RKO (cell line): ENCODE measurements around the gene PDGFRB.
"Not testable (repeated sequence)": the region's sequence is repeated elsewhere in the genome, so short reads cannot be mapped to it uniquely, and the experiment has no call there.

Experiments
- DNase-seq: peaks from one replicate; pipeline ENCODE4 v3.0.0-alpha.2; 2016; ENCODE audit warnings: low spot score

Gene PDGFRB

DNA sequence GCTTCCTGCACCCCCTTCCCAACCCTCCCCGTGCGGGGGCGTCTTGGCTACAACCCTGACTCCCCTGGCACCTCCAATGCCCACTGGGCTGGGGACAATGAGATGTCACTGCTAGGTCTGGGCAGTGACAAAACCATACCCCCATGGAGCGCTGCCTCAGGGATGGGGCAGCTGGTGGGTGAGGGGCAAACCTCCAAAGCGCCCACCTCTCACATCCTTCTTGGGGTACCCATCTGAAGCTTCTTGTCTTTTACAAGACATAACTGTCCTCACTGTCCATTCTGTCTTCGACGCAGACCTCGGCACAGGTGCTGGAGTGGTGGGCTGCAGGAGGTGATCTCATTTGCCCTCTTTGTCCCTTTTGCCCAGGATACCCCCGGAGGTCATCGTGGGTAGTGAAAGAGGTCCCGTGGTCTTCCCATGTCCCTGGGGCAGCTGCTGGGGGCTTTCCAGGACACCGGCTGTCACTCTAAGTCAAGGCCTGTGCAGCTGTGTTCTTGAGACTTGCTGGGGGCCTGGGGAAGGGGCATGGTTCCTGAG lies 41.5 kb downstream of the PDGFRB start:
- DNase-seq, result no peak

DNA sequence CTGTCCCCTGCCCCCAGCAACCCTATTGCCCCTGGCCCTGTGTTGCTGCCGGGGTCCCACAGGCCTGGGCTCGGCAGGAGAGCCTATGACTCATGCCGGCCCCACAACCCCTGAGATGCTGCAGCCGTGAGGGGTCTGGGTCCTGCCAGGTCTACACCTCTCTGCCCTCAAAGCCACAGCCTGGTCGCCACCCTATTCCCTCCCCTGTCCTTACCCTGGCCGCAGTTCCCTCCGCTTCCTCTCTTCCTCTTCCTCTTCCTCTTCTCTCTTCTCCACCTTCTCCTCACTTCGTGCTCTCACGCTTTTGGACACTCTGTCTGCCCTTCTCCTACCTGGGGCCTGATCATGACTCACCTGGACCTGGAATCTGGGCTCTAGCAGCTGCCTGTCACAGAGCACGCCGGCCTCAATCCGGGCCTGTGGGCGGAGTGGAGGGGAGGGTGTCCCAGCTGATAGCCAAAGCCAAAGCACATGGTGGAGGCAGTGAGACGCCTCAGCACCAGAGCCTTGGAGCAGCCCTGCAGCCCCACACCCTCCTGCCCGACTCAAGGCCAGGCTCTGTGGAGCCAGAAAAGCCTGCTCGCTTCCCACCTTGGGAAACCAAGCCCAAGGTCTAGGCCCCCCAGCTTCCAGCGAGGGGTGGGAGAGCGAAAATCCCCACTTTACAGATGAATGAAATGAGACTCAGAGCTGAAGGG lies 42.4 kb downstream of the PDGFRB start:
- DNase-seq, result no peak

DNA sequence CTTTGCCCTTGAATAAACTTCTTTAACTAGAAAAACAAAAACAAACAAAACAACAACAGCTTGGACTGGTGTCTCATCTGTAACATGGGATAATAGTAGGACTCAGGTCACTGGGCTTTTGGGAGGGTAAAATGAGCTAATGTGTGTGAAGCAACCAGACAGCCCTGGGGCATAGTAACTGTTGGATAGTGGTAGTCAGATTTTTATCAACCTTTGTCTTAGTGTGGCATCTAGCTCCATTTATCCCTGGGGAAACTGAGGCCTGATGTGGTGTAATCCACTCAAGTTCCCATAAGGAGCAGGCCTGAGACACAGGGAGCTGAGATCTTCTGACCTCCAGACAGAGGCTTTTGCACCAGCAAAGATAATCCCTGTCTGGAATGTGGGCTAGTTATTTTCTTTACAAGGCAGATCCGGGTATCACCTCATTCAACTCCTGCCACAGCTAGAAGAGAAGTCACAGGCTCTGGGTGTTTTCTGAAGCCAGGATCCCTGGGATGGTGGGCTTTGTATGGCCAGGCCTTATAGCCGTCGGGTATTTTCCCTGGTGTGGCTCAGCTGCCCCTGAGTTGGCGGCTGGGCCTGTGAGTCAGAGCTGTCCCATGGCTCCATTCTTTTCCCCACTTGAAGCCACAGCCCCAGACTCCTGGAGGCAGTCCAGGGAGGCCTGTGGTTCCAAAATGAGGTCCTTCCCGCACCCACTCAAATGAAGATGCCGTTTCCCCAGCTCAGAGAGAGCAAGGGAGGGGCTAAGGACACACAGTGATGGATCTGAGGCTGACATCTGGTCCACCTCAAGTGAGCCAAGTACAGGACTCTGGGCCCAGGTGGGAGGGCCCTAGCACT lies 43.2 kb downstream of the PDGFRB start:
- DNase-seq, result no peak

DNA sequence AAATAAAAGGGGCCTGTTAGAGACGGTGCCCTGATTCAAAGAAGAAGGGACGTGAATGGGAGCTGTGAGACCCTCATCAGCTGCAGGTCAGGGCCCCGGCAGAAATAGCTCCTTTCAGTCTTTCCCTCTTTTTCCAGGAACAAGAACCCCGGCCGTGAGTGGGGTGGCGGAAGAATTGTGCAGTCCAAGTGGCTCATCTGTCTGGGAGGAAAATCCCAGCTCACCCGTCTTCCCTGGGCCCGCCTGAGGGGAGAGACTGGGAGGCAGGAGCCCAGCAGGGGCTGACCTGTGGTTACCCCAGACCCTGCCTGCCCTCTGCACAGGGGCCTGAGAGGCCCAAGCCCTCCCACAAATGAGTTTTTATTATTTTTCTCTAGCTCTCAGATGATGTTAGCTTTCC lies 44.5 kb downstream of the PDGFRB start:
- no peak for DNase-seq

DNA sequence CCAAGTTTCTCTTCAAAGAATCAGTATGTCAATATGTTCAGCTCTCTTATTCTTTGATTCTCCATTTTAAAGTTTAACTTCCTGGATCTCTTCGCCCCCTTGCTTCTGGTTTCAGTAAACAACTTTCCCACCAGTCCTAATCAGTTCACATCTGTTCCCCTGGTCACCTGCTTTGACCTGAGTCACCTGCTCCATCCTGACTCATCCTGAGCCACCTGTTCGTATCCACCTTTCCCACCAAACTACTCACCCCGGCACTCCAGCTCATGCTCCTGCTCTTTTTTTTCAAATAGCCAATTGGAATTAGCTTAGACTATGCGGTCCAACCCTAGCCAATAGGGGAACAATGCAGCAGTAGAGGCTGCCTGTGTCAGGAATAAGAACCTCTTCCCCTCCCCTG lies 45.7 kb downstream of the PDGFRB start:
- DNase-seq, result peak; percentile 17

DNA sequence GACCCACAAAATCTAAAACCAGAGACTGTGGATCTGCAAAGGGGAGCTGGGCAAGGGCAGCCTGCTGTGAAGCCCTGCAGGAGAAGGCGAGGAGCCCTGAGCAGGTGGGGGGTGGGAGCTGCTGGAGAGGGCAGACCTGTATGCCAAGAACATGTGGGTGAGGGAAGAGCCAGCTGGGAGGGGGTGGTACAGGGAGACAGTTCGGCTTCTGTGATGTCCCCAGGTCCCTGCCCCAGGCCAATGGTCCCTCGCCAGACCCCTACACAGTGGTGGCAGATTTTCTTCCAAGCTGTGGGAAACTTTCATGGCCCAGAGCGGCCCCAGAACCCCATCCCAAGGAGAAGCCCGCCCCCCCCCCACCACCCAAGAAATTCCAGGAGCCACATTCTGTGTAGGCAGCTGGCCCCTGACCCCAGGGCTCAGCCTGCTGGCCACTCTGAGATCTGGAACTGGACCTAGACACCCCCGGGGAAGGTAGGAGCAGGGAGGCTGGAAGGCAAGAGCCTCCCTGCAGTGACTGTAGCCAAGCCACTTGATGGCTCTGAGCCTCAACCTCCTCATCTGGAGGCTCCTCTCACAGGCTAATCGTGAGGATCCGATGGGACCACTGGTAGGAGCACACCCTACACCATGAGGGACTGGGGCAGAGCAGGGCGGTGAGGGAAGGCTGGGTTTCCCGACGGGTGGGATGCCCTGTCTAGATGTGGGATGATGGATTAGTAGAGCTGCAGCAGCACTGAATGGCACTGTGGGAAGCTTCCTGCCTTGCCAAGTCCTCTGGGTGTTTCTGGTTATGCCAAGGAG lies 46.7 kb downstream of the PDGFRB start:
- no peak for DNase-seq

DNA sequence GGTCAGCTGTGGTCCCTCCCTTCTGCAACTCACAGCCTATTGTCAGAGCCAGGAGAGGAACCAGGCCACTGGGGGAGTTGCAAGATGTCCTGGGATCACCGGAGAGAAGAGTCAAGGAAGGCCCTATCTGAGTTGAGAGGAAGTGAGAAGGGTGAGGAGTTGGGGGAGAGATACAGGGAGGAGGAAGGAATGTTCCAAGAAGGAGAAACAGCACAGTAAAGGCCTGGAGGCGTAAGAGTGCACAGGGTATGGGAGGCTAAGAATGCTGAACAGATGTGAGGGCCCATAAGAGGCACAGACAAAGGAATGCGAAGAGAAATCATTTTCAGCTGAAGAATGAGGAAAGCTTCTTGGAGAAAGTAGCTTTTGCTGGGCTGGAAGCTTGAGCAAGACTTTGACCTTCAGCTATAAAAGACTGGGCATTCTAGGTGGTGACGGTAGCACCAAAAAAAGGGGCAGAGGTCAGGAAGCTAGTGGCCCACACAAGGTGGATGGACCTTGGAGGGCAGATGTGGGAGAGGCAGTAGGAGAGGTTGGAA lies 47.7 kb downstream of the PDGFRB start:
- DNase-seq, result no peak

DNA sequence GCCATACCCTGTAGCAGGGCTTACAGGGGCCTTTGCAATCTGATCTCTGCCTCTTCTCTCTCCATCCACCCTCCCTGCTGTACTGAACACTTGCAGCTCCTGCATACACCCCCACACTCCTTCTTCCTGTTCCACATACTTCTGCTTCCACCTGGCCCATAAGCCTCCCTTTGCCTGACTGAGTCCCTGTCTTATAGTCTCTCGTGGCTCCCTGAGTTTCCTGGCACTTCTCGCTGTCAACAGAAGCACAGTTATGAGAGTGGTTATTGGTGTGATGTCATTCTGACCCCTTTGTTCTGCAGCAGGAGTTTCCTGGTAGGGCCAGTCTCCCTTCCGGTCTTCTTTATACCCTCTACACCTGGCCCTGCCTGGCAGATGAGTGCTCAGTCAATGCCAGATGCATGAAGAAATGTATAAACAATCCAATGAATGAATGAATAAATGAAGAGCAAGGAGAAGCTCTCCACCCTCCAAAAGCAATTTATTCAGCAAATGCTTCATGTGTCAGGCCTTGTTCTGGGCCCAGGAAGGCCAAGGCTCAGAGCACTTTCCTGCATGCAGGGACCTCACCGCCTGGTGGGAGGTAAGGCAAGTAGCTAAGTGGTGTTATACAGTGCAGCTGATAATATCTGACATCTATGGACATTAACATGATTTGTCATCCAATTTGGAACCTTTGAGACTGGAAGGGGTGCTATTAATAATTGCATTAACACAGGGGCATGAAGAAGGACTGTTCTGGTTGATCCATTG lies 48.8 kb downstream of the PDGFRB start:
- DNase-seq, result no peak

DNA sequence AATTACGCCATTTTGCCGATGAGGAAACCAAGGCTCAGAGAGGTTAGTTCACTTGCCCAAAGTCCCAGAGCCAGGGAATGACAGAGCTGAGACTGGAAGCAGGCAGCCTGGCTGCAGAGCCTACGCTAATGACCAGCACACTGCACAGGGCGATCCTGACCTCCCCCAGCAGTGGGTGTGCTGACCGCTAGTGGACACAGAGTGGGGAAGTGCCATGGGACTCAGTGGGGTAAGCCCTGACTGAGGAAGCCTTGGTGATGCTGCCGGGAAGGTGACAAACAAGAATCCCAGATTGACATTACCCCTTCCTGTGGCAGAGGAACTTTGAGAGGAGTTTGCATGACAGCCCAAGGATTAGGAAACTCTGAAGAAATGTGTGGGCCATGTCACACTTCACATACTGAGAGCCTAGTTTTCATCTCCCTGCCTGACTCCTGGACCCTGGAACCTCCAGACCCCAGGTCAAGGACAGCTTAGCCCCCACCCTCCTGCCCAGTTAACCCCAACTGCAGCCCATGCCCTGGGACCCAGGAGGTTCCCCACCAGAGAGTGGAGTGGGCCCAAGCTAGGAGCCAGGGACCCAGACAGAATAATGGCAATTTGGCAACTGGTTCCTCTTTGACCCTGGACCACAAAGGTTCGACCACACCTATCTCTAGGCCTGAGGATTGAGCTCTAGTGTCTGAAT lies 49.6 kb downstream of the PDGFRB start:
- DNase-seq, result no peak

DNA sequence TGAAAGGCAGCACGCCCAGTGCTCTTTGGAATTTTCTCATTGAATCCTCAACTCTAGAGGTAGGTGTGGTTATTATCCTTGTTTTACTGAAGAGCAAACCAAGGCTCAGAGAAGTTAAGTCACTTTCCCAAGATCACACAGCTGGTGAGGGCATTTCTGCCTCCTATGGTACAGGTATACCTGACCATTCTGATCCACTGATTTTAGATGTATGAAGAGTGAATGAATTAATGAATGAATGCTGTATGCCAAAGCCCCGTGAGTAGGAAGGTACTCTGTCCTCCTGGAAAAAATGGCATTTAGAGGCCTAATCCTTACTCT lies 51.1 kb downstream of the PDGFRB start:
- no peak for DNase-seq

DNA sequence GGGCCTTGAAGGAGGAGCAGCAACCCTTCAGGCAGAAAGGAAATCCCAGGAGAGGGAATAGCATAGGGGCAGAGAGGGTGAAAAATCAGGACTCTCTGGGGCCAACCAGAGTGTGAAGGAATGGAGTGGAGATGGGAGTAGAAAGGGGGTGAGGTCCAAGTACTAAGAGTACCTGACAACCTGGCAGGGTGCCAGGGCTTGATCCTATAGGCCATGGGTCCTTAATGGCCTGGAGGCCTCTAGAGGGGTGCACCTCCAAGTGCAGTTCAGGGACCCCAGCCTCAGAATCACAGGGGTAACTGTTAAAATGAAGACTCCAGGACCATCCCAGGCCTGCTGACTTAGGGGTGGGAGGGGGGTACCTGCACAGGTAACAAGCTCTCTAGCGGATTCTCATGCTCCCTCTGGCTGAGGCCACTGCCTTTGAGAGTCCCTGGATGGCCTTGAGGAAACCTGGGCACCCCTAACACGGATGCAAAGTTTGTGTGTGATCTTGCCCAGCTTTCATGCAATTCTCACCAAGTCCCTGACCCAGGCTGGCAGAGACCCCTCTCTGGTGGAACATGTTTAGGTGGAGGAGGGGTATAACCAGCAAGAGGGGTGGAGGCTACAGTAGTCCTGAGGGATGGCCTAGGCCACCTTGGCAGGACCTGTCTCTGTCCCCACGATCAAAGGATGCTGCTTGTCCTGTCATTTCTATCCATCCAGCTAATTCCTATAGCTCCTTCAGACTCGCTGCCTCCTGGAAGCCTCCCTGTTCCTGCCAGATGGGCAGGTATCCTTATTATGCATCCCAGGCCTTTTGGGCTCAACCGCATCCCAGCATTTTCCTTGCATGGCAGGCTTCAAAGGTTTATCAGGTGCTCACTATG lies 51.7 kb downstream of the PDGFRB start:
- DNase-seq, result no peak

DNA sequence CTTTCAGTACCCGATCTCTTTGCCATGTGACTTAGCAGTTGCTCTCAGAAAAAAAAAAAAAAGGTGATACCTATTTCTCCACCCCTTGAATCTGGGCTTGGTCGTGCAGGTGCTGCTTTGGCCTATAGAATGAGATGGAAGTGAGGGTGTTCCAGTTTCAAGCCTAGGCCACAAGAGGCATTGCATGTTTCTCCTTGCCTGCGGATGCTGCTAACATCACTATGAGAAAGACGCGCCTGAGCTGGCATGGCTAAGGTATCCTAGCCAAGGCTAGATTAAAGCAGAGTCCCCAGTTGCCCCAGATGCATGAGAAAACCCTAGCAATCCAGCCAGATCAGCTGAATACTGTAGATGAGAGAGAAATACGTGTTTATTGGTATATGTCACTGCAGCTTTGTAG lies 54.6 kb downstream of the PDGFRB start:
- no peak for DNase-seq

DNA sequence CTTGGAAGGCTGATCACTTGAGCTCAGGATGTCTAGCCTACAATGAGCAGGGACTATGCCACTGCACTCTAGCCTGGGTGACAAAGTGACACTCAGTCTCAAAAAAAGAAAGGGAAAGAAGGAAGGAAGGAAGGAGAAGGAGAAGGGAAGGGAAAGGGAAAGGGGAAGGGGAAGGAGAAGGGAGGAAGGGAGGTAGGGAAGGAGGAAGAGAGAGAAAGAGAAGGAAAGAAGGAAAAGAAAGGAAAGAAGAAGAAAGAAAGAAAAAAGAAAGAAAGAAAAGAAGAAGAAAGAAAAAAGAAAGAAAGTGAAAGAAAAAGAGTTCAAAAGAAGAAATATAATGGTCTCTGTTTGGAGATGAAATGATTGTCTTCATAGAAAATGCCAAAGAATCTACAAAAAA lies 58.5 kb downstream of the PDGFRB start:
- no peak for DNase-seq

DNA sequence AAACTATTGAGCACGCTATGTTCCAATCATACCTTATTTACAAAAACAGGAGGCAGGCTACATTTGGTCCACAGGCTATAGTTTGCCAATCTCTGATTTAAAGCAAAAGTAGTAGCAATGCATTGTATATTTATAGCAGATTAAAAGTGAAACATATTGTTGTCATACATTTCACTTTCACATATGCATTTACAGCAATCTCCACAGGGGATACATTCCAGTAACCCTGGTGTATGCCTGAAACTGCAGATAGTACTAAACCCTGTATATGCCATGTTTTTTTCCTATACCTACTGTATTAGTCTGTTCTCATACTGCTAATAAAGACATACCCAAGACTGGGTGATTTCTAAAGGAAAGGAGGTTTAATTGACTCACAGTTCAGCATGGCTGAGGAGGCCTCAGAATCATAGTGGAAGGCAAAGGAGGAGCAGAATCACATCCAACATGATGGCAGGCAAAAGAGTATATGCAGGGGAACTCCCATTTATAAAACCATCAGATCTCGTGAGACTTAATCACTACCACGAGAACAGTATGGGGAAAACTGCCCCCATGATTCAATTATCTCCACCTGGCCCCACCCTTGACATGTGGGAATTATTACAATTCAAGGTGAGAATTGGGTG lies 63.4 kb downstream of the PDGFRB start:
- no peak for DNase-seq

DNA sequence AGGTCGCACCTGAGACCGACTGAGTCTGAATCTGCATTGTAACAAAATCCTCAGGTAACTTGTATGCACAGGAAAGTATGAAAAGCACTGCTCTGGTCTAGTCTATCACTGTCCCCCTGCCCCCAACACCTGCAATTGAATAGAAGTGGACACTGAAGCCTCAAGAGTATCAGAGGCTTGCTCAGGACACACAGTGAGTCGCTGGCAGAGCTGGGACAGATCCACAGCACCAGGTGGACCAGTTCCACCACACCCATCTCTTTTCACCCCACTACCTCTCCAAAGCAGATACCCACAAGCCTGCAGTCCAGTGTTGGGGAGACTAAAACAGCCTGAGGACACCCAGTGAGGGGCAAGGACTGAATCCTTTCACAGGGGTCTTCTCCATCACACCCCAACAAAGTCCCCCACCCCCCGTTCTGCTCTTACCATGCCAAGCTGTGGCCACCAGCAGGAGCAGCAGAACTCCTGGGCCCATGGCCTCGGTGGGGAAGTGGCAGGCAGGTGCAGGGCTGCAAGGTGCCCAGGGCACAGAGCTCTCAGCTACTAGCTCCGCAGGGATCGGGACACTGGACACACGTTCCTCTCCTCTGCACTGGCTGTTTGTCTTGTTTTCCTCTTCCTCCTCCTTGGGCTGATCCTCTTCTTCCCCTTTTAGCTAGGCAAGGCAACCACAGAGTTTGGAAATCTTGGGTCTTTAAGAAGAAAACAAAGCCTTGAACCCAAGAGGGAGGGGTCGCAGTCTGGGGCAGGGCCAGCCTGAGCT lies 69.5 kb downstream of the PDGFRB start, which contains the start of gene CSF1R:
TSS of gene CSF1R (minus strand) at position 605 of the 766 bp plus-strand sequence. CDS start at position 478, 127 bp downstream.
- no peak for DNase-seq

DNA sequence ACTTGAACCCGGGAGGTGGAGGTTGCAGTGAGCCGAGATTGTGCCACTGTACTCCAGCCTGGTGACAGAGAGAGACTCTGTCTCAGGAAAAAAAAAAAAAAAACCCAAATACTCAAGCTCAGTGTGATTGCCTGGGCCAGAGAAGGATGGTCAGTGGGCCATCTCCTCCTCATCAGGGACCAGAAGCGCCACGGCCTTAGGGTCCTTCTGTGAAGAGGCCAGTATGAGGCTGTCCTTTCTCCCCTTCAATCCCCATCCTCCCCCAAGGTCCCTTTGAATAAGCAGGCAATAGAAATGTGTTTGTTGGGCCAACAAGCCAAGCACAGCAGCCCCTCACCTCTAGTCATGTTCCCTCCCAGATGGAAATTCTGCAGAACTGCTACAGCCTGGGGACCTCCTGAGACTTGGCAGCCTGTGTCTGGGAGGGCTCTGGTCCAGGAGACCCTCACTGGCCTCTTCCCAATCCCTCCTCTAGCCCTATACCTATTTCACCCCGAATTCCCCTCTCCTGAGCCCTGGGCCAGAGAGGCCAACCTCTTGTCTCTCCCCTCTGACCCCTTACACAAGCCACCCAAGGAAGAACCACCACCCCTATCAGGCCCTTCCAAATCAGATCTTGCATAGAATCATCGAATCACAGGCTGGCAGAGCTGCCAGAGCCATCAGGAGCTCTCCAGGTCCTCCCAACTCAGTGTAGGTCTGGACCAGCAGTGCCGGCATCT lies 70.3 kb downstream of the PDGFRB start:
- no peak for DNase-seq

DNA sequence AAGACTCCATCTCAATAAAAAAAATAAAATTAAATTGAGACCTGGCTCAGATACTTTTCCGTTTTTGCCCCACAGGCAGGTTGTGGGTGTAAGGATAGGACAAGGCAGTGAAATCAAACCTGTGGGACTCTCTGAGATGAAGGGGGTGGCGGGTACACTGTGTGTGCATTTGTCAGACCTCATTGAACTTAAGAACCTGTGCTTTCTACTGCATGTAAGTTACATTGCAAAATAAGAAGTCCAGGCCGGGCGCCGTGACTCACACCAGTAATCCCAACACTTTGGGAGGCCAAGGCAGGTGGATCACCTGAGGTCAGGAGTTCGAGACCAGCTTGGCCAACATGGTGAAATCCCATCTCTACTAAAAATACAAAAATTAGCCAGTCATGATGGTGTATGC lies 70.9 kb downstream of the PDGFRB start:
- not testable (repeated sequence) for DNase-seq

DNA sequence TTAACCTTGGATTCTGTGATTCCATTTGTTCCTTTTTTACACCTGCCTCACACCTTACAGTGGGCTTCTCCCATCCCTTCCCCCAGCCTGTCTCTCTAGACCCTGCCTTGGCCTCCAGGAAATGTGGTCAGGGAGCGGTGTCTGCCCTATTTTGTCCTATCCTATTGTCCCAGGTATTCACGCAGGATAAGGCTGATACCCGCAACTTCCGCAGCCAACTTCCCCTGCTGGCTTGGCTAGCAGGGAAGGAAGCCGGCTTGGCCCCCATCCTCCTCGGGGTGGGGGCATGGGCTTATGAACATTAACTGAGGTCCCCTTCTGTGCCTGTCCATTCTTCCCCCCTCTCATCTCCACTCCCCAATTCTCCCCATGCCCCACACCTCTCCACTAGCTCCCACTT lies 72.8 kb downstream of the PDGFRB start:
- DNase-seq, result no peak
